Lower lobe of right lung (tissue), 2 donors: ENCODE data around the gene ADAMTSL1. TPM values are rescaled to one million over a fixed set of nuclear protein-coding genes. Genes with fewer than 3 reads are reported as not detected.

ENCODE experiments used
- ATAC-seq, 2 donors: fragments of 200-7000 bp; cut with Tn5 transposase; one replicate each; pipeline ENCODE4 v1.9.1; 2020 to 2022; ENCODE audit warnings: mild to moderate bottlenecking in 2 of 2, moderate library complexity in 2 of 2
- DNase-seq: peaks from one replicate; pipeline ENCODE4 v3.0.0-alpha.2; 2020
- H3K27ac ChIP-seq: fragments of 200-600 bp; one replicate; pipeline ENCODE4 v1.8.0; 2022
- H3K27me3 ChIP-seq: fragments of 200-600 bp; one replicate; pipeline ENCODE4 v1.8.0; 2022; ENCODE audit warnings: low read depth
- H3K36me3 ChIP-seq: fragments of 200-600 bp; one replicate; pipeline ENCODE4 v1.8.0; 2022; ENCODE audit warnings: mild to moderate bottlenecking
- H3K4me1 ChIP-seq: fragments of 200-600 bp; one replicate; pipeline ENCODE4 v1.8.0; 2022
- H3K4me3 ChIP-seq: fragments of 200-600 bp; one replicate; pipeline ENCODE4 v1.8.0; 2022; ENCODE audit warnings: mild to moderate bottlenecking
- H3K9me3 ChIP-seq: fragments of 200-600 bp; one replicate; pipeline ENCODE4 v1.8.0; 2022
- intact Hi-C: fragments of 100-400 bp; cut with DNase I; formaldehyde crosslinking; loops from one replicate; pipeline ENCODE4 v1.11.0; 2022
- total RNA-seq: library from RNA; stranded (reverse); fragmentation: NEBNext Ultra II Directional; extraction: Animal tissue kit (Norgen Biotek cat#: 25700); gene quantifications from one replicate; pipeline ENCODE4 v1.2.1, GENCODE V29; 2021
- TF ChIP-seq, protein P1 (sequence below): fragments of 200-600 bp; IDR thresholded peaks from one replicate; pipeline ENCODE4 v1.8.0; 2022; ENCODE audit warnings: antibody characterized with exemption, mild to moderate bottlenecking
- donor health status: DM: no; HTN: yes; CAD: no; lungs with severe emphysema.

ADAMTSL1 gene
- total RNA-seq, 1 donor from 2014 or later, result 3.7 TPM

DNA sequence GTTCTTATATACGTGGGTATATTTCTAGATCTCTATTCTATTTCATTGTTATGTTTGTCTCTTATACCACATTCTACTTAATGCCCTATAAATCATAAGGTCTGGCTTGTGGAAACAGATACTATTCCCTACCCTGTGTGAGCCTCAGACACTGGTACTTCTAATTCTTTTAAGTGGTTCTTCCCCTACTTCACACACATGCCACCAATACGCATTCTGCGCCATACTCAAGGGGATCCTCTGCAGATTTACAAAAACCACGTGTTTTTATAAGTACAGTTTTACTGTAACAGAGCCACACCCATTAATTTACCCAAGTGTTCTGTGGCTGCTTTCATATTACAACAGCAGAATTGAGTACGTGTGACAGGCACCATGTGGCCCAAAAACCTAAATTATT is 363.4 kb downstream of the ADAMTSL1 start:
- intact Hi-C loops, result no loop called here
- TF ChIP-seq, protein P1, sequence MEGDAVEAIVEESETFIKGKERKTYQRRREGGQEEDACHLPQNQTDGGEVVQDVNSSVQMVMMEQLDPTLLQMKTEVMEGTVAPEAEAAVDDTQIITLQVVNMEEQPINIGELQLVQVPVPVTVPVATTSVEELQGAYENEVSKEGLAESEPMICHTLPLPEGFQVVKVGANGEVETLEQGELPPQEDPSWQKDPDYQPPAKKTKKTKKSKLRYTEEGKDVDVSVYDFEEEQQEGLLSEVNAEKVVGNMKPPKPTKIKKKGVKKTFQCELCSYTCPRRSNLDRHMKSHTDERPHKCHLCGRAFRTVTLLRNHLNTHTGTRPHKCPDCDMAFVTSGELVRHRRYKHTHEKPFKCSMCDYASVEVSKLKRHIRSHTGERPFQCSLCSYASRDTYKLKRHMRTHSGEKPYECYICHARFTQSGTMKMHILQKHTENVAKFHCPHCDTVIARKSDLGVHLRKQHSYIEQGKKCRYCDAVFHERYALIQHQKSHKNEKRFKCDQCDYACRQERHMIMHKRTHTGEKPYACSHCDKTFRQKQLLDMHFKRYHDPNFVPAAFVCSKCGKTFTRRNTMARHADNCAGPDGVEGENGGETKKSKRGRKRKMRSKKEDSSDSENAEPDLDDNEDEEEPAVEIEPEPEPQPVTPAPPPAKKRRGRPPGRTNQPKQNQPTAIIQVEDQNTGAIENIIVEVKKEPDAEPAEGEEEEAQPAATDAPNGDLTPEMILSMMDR, result no peak
- DNase-seq (no peak), ATAC-seq (no peak)
- Histone ChIP-seq H3K9me3 (no peaks in the 10 kb centered on the region), H3K27ac (no peak overlapping the region), H3K27me3 (no peaks in the 10 kb centered on the region), H3K4me3 (no peak overlapping the region), H3K4me1 (no peaks in the 10 kb centered on the region), H3K36me3 (no peaks in the 10 kb centered on the region)

GRCh38 chr9:18847576-18848275 is 373.8 kb downstream of the ADAMTSL1 start:
- TF ChIP-seq, protein P1, result no peak
- DNase-seq (no peak), ATAC-seq (no peak)
- intact Hi-C loops, result no loop called here
- no peaks in the 10 kb centered on the region for H3K27me3 ChIP-seq
- no peak overlapping the region for H3K4me3 ChIP-seq
- H3K9me3 ChIP-seq, result no peaks in the 10 kb centered on the region
- no peaks in the 10 kb centered on the region for H3K4me1 ChIP-seq
- no peaks in the 10 kb centered on the region for H3K36me3 ChIP-seq
- H3K27ac ChIP-seq, result no peak overlapping the region

GRCh38 chr9:18848657-18849056 is 374.7 kb downstream of the ADAMTSL1 start:
- ATAC-seq (no peak), DNase-seq (no peak)
- Histone ChIP-seq H3K9me3 (no peaks in the 10 kb centered on the region), H3K4me1 (no peaks in the 10 kb centered on the region), H3K27me3 (no peaks in the 10 kb centered on the region), H3K36me3 (no peaks in the 10 kb centered on the region), H3K27ac (peak overlapping the region; percentile 33), H3K4me3 (no peak overlapping the region)
- intact Hi-C loops, result no loop called here
- TF ChIP-seq, protein P1, result no peak

DNA sequence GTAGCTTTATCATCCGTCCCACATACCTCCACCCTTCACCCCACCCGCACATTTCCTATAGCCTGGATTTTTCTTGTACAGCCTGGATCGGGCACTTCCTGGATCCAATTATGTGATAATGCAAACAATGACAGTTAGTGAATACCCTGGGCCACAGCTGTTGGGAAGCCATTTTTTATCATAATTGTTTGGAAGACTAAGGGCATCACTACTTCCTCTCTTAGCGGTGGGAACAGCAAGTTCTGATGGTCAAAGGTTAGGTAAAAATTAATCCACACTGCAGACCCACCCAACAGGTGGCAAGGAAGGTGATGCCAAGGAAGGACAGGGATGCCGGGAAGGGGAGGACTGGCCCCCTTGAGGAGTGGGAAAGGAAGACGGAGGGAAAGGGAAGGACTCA is 375.3 kb downstream of the ADAMTSL1 start:
- H3K27me3 ChIP-seq, result no peaks in the 10 kb centered on the region
- H3K9me3 ChIP-seq, result no peaks in the 10 kb centered on the region
- TF ChIP-seq, protein P1, result no peak
- no peaks in the 10 kb centered on the region for H3K4me1 ChIP-seq
- H3K36me3 ChIP-seq, result no peaks in the 10 kb centered on the region
- H3K27ac ChIP-seq, result peak overlapping the region; percentile 33
- DNase-seq (no peak), ATAC-seq (no peak)
- H3K4me3 ChIP-seq, result no peak overlapping the region
- intact Hi-C loops, result no loop called here

DNA sequence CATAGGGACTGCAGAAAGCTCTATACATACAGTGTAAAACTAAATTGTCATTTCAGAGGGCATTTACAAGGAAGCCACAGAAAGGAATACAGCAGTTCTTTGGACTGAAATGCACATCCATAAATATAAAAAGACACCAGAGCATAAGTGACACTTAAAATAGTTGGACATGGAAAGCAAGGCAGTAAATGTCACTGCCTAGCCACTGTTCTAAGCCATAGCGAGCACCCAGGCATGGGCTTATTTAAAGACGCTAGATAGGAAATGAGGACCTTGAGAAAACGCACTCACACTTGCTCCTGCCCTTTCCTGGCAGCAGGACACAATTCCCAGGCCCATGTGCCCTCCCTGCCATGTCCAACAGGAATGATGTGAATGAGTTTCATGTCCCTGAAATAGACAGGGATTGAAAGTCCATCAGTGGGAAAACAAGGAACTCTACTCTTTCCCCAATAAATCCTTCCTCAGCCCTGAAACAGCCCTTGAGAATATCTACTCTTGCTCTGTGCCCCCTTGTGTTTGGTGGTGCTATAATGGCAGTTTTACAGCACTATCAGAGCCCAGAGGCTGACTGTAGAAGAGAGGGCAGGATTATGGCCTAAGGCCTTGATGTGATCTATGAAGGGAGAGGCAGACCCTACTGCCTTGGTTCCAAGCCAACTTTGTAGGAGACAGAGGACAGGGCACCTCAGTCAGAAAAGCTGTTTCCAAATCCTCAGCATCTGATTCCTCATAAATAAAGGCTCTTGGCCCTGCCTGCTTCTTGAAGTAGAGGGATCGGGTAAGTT is 376.1 kb downstream of the ADAMTSL1 start:
- Histone ChIP-seq H3K9me3 (no peaks in the 10 kb centered on the region), H3K4me1 (no peaks in the 10 kb centered on the region), H3K36me3 (no peaks in the 10 kb centered on the region), H3K4me3 (no peak overlapping the region), H3K27me3 (no peaks in the 10 kb centered on the region), H3K27ac (peak overlapping the region; percentile 21)
- ATAC-seq, result no peak
- intact Hi-C loops, result no loop called here
- TF ChIP-seq, protein P1, result no peak
- DNase-seq, result no peak
